ENCODE results near the gene PRDM11.

- no peak for TF ChIP-seq CTCF (IDR thresholded peaks at IDR 0.05; ENCODE audit: low read length)
- no peak for TF ChIP-seq EZH2 (IDR thresholded peaks at IDR 0.05; ENCODE audit: borderline replicate concordance, low read length)
These were observed 7.8 kb downstream of the PRDM11 start for GRCh38 chr11:45154276-45154675.

Measured in OCI-LY1 (cell line).